Measurements from ENCODE around the gene PLEKHH3.
A peak's percentile ranks its signal among the peaks of the same experiment; 100 is the strongest.

PLEKHH3 gene

GRCh38 chr17:42659079-42659931, 17.5 kb downstream of the PLEKHH3 start, which contains the start of gene TUBG2:
TUBG2 (plus strand) TSS chr17:42659284; CDS start chr17:42659504, 220 bp downstream.
- DNase-seq (ENCODE audit: extremely low read depth, low read depth) = no peak
- TF ChIP-seq CTCF (IDR thresholded peaks at IDR 0.05; ENCODE audit: low read depth, low read length) = no peak

GRCh38 chr17:42657824-42658588, 18.8 kb downstream of the PLEKHH3 start:
- no peak for TF ChIP-seq CTCF (IDR thresholded peaks at IDR 0.05; ENCODE audit: low read depth, low read length)
- DNase-seq (ENCODE audit: extremely low read depth, low read depth) = no peak

- no peak for TF ChIP-seq CTCF (IDR thresholded peaks at IDR 0.05; ENCODE audit: low read depth, low read length)
- DNase-seq (ENCODE audit: extremely low read depth, low read depth) = no peak
These were observed 21.3 kb downstream of the PLEKHH3 start for GRCh38 chr17:42655528-42655927.

GRCh38 chr17:42653179-42654124, 23.3 kb downstream of the PLEKHH3 start:
- no peak for TF ChIP-seq CTCF (IDR thresholded peaks at IDR 0.05; ENCODE audit: low read depth, low read length)
- peak; percentile 68 for DNase-seq (ENCODE audit: extremely low read depth, low read depth)

GRCh38 chr17:42651392-42651791, 25.4 kb downstream of the PLEKHH3 start:
- TF ChIP-seq CTCF (IDR thresholded peaks at IDR 0.05; ENCODE audit: low read depth, low read length) = no peak
- no peak for DNase-seq (ENCODE audit: extremely low read depth, low read depth)

- no peak for DNase-seq (ENCODE audit: extremely low read depth, low read depth)
- no peak for TF ChIP-seq CTCF (IDR thresholded peaks at IDR 0.05; ENCODE audit: low read depth, low read length)
These were observed 29.0 kb downstream of the PLEKHH3 start for GRCh38 chr17:42647778-42648177.
